WI38 (cell line): ENCODE measurements around the gene MYH7.
A peak's percentile ranks its signal among the peaks of the same experiment; 100 is the strongest.

Experiments
- H3K4me3 ChIP-seq: 2 replicates; pipeline ENCODE4 v1.5.1; 2011; ENCODE audit warnings: low read depth, mild to moderate bottlenecking, control low read depth, low read length
- TF ChIP-seq, protein P1 (sequence below): IDR thresholded peaks from 2 replicates; pipeline ENCODE4 v1.5.1; 2012; ENCODE audit warnings: low read depth, mild to moderate bottlenecking, control low read depth, low read length

The MYH7 gene

DNA sequence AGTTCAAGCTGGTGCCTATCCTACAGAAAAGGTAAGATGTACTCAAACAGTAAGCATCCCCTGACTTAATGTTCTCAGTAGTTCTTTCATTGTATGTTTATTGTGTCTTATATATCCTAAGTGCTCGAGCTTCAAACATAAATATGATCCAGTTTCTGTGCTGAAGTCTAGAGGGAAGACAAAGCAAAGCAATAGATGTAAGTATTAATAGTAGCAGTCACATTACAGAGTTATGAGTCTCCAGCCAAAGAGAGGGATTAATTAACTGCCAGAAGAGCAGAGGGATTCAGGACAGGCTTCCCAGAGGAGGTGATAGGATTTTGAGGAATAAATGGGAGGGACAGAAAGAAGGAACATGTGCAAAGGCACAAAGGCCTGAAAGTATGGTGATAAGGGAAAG lies 35.5 kb upstream of the MYH7 start:
- TF ChIP-seq, protein P1, sequence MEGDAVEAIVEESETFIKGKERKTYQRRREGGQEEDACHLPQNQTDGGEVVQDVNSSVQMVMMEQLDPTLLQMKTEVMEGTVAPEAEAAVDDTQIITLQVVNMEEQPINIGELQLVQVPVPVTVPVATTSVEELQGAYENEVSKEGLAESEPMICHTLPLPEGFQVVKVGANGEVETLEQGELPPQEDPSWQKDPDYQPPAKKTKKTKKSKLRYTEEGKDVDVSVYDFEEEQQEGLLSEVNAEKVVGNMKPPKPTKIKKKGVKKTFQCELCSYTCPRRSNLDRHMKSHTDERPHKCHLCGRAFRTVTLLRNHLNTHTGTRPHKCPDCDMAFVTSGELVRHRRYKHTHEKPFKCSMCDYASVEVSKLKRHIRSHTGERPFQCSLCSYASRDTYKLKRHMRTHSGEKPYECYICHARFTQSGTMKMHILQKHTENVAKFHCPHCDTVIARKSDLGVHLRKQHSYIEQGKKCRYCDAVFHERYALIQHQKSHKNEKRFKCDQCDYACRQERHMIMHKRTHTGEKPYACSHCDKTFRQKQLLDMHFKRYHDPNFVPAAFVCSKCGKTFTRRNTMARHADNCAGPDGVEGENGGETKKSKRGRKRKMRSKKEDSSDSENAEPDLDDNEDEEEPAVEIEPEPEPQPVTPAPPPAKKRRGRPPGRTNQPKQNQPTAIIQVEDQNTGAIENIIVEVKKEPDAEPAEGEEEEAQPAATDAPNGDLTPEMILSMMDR, result no peak
- H3K4me3 ChIP-seq, result no peak overlapping the region

DNA sequence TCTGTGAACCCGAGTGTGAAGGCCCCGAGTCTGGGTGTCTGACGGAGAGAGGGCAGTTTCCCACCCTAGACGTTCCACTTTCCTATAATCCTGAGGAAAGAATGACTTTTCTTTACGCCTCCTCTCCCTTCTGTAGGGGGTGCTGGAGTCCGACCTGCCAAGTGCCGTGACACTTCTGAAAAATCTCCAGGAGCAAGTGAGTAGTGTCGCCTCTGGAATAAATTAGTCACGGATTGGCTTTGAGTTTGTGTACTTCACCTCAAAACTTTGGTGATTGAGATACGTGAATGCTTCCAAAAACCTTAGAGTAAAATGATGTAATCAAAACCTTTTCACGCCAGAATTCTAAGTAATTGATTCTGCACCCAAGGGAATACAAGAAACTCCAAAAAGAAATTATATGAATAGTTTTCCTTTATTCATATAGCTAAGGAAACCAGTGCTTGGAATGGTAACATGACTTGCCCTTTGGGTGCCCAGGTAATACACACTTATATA lies 34.5 kb upstream of the MYH7 start:
- peak overlapping the region; percentile 99 for H3K4me3 ChIP-seq
- TF ChIP-seq, protein P1, result no peak

DNA sequence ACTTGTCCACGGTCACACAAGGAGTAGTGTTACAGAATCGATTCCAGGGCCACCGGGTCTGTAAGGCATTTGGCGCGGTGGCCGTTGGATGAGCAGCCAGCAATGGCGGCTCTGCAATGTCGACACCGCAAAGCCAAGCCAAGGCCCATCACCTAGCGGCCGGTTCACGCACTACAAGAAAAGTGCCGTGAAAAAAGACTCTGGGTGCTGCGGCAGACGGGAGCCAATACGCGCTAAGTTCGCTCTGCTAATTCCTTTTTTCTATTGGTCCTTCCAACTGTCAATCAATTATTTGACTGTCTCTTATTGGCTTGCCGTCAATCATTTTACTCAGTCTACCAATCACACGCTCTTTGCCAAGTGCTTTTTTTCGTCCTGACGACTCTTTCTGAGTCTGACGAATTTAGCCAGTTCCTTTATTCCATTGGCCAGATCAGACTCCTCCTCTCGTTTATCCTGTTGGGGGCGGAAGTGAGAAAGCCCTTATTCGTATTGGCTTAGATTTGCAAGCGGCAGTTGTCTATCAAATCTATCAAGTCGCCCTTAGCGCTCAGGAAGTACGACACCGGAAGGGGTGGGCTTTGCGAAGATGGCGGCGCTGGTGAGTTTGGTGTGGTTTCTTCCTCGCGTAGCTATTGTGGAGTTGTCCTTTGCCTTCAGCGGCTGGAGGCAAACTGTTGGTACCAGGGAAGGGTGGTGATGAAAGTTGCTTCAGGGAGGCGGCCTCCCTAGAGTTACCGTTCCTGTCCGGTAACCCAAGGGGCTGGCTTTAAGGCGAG lies 33.9 kb upstream of the MYH7 start, which contains the start of gene NGDN:
Gene NGDN, plus strand, starts transcription at position 577 of the 779 bp plus-strand sequence. Its CDS starts 13 bp downstream, at position 590.
- peak within 1 kb of the TSS; percentile 99 for H3K4me3 ChIP-seq
- TF ChIP-seq, protein P1, result peak; percentile 72

DNA sequence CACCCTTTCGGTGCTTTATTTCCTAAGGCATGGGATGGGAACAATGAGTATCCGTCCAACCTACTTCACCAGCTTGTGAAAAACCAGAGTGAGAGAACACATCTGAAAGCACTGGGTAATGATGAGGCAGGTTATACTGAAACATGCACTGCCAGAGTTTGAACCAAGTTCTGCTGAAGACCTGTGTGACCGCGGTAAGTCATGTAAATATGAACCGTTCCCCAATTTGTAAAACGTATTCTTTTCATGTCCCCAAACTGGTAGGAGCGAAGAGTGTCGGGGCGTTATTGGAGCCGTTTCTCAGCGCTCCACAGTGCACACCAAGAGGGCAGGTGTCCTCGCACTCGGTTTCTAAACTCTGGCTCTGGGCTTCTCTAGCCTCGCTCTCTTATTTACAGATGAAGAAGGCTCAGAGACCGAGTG lies 33.3 kb upstream of the MYH7 start:
- TF ChIP-seq, protein P1, result no peak
- peak overlapping the region; percentile 37 for H3K4me3 ChIP-seq

DNA sequence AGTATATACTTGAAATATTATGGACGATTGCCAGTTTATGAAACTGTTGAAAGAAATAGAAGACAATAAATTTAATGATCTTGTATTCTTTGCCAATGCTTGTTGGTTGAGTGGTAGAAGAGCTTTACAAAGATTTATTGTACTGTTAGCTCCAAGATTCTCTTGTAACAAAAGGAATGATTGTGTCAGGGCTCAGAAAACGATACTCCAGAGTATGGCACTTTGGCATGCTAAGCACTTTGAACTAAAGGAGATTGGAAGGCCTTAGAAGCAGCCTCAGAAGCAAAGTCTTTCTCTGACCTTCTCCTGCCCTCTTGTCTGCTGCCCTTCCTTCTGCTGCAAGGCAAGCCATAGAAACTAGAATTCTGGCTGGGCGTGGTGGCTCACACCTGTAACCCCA lies 29.8 kb upstream of the MYH7 start:
- TF ChIP-seq, protein P1, result no peak
- H3K4me3 ChIP-seq, result no peak overlapping the region

DNA sequence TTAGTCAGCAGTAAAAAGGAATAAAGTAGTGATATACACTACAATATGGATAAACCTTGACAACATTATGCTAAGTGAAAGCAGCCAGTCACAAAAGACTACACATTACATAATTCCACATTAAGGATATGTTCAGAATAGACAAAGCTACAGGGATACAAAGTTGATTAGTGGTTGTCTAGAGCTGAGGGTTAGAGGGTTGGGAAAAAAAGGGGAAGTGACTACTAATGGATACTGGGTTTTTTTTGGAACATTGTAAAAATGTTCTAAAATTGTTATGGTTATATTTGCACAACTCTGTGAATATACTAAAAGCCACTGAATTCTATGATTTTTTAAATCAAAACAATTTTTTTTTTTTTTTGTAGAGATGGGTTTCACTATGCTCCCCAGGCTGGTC lies 29.2 kb upstream of the MYH7 start:
- no peak overlapping the region for H3K4me3 ChIP-seq
- TF ChIP-seq, protein P1, result no peak

DNA sequence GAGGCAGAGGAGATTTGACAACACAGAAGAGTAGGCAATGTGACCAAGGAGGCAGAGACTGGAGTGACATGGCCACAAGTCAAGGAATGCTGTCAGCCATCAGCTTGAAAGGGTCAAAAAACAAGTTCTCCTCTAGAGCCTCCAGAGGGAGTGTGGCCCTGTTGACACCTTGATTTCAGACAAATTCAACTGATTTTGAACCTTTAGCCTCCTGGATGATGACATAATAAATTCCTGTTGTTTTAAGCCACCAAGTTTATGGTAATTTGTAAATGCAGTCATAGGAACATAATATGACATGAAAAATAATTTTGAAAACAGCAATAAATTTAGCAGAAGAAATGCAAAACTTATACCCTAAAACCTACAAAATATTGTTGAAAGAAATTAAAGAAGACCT lies 25.5 kb upstream of the MYH7 start:
- TF ChIP-seq, protein P1, result no peak
- H3K4me3 ChIP-seq, result no peak overlapping the region
